Uterus (tissue), 4 donors: Measurements from ENCODE around the gene DSC3. TPM values are rescaled to one million over a fixed set of nuclear protein-coding genes. Genes with fewer than 3 reads are reported as not detected.

Experiments used
- DNase-seq, 2 donors: peaks; one replicate each; pipeline ENCODE4 v3.0.0-alpha.2; 2019 to 2020
- H3K27ac ChIP-seq, 2 donors: fragments of 200-600 bp; sonication (generic); 1 replicate in 1 of 2; 2 replicates in 1 of 2; pipeline ENCODE4 v1.5.1; 2016 to 2018
- H3K27me3 ChIP-seq, 2 donors: fragments of 200-600 bp; sonication (generic); one replicate each; pipeline ENCODE4 v1.5.1; 2018 to 2019; ENCODE audit warnings: control low read depth in 1 of 2
- H3K36me3 ChIP-seq, 2 donors: fragments of 200-600 bp; sonication (generic); one replicate each; pipeline ENCODE4 v1.5.1; 2019; ENCODE audit warnings: control low read depth in 1 of 2
- H3K4me1 ChIP-seq, 2 donors: fragments of 200-600 bp; sonication (generic); one replicate each; pipeline ENCODE4 v1.5.1; 2018 to 2019; ENCODE audit warnings: control low read depth in 1 of 2
- H3K4me3 ChIP-seq, 2 donors: fragments of 200-600 bp; sonication (generic); 1 replicate in 1 of 2; 2 replicates in 1 of 2; pipeline ENCODE4 v1.5.1; 2018 to 2019; ENCODE audit warnings: mild to moderate bottlenecking in 1 of 2
- H3K9me3 ChIP-seq, 2 donors: fragments of 200-600 bp; sonication (generic); one replicate each; pipeline ENCODE4 v1.5.1; 2019; ENCODE audit warnings: control low read depth in 1 of 2
- POLR2A ChIP-seq, 2 donors: fragments of 450-650 bp; IDR thresholded peaks; one replicate each; pipeline ENCODE4 v1.6.1; 2016; ENCODE audit warnings: antibody characterized with exemption in 2 of 2, mild to moderate bottlenecking in 1 of 2, moderate library complexity in 1 of 2
- intact Hi-C: fragments of 100-400 bp; cut with DNase I; formaldehyde crosslinking; loops from one replicate; pipeline ENCODE4 v1.15.1; 2023; ENCODE audit warnings: low total_unique reads
- total RNA-seq, 4 donors: library from RNA; depleted of rRNA in 3 of 4; stranded (reverse); fragments of >200 nt in 3 of 4; gene quantifications; one replicate each; pipeline versions ENCODE4 v1.1.0 to v1.2.4, GENCODE V29; 2014 to 2023
- TF ChIP-seq, protein P1 (sequence below), 4 experiments: fragments of 200-600 bp in 2 of 4; fragments of 450-650 bp in 2 of 4; sonication (generic) in 2 of 4; IDR thresholded peaks; one replicate each; pipeline ENCODE4 v1.5.1; 2016 to 2019; ENCODE audit warnings: antibody characterized with exemption in 4 of 4, mild to moderate bottlenecking in 2 of 4, moderate library complexity in 1 of 4
- donor health status: DM: yes; HTN: yes; CAD: no.

The DSC3 gene
- total RNA-seq, 4 donors from 2014 or later = 1.3 to 15.7 TPM; not detected in 2

DNA sequence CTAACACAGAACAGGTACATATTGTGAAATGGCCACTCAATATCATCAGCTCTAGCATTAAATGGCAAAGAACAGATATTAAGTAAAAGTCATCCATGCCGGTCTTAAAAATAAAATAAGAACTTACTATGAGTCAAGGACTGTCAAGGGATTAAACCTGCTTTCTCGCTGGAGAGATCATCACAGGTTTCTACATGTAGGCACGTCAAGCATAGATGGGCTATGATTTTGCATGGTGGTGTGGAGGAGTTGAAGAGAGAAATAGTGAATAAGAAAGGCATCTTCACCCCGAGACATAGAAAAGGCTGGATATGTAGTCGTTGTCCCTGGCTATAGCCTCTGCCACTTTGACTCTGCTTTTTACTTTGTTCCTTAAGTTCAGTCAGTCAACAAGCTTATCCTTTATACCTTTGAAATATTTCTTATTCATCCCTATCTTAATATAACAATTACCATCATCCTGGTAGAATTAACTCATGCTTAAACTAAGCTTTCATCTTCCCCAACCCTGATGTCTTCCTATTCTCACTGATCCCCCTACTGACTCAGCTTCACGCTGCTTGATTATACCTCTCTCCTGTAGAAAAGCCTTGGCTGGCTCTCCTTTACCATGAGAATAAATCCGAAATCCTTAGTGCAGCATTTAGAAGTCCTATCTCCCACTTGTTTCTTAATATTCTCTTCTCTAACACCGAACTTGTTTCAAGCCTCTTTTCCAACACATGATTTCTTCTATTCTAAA, 42.5 kb downstream of the DSC3 start:
- no peak for TF ChIP-seq POLR2A (IDR thresholded peaks at IDR 0.05)
- TF ChIP-seq, protein P1, sequence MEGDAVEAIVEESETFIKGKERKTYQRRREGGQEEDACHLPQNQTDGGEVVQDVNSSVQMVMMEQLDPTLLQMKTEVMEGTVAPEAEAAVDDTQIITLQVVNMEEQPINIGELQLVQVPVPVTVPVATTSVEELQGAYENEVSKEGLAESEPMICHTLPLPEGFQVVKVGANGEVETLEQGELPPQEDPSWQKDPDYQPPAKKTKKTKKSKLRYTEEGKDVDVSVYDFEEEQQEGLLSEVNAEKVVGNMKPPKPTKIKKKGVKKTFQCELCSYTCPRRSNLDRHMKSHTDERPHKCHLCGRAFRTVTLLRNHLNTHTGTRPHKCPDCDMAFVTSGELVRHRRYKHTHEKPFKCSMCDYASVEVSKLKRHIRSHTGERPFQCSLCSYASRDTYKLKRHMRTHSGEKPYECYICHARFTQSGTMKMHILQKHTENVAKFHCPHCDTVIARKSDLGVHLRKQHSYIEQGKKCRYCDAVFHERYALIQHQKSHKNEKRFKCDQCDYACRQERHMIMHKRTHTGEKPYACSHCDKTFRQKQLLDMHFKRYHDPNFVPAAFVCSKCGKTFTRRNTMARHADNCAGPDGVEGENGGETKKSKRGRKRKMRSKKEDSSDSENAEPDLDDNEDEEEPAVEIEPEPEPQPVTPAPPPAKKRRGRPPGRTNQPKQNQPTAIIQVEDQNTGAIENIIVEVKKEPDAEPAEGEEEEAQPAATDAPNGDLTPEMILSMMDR (IDR thresholded peaks at IDR 0.05) = no peak
- no peak overlapping the region for H3K27ac ChIP-seq
- intact Hi-C loops = no loop called here
- H3K9me3 ChIP-seq = no peaks in the 10 kb centered on the region
- no peaks in the 10 kb centered on the region for H3K27me3 ChIP-seq
- no peaks in the 10 kb centered on the region for H3K4me1 ChIP-seq
- H3K4me3 ChIP-seq = no peak overlapping the region
- no peaks in the 10 kb centered on the region for H3K36me3 ChIP-seq
- no peak for DNase-seq

DNA sequence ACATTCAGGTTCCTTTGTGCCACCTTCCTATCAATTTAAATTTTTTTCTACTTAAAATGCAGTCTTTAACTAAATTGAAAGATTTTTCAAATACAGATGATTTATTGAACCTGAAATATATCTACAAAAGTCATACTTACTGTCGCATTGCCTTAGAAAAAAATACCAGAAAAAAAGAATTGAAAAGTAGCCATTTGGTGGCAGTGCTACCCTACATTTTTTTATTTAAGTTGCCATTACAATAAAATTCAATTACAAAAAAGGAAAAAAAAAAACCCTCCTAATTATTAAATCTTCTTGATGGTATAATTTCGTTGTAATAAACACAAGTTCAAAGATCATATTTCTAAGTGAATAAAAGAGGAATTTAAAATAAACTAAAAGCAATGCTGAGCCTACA, 43.4 kb downstream of the DSC3 start:
- Histone ChIP-seq H3K27ac (no peak overlapping the region), H3K9me3 (no peaks in the 10 kb centered on the region), H3K27me3 (no peaks in the 10 kb centered on the region), H3K4me3 (no peak overlapping the region), H3K4me1 (no peaks in the 10 kb centered on the region), H3K36me3 (no peaks in the 10 kb centered on the region)
- intact Hi-C loops = no loop called here
- no peak for TF ChIP-seq POLR2A (IDR thresholded peaks at IDR 0.05)
- no peak for DNase-seq

GRCh38 chr18:30997223-30997622, 45.3 kb downstream of the DSC3 start:
- Histone ChIP-seq H3K4me1 (no peaks in the 10 kb centered on the region), H3K9me3 (no peaks in the 10 kb centered on the region), H3K27me3 (no peaks in the 10 kb centered on the region), H3K27ac (no peak overlapping the region), H3K4me3 (no peak overlapping the region), H3K36me3 (no peaks in the 10 kb centered on the region)
- TF ChIP-seq POLR2A (IDR thresholded peaks at IDR 0.05) = no peak
- TF ChIP-seq, protein P1 (IDR thresholded peaks at IDR 0.05) = no peak
- intact Hi-C loops = no loop called here
- DNase-seq = no peak

- TF ChIP-seq, protein P1 (IDR thresholded peaks at IDR 0.05) = no peak
- TF ChIP-seq POLR2A (IDR thresholded peaks at IDR 0.05) = no peak
- intact Hi-C loops = no loop called here
- no peak for DNase-seq
These were observed 50.3 kb downstream of the DSC3 start for GRCh38 chr18:30992231-30992630.

GRCh38 chr18:30991397-30991796, 51.1 kb downstream of the DSC3 start:
- TF ChIP-seq, protein P1 (IDR thresholded peaks at IDR 0.05) = no peak
- no peak for TF ChIP-seq POLR2A (IDR thresholded peaks at IDR 0.05)
- Histone ChIP-seq H3K4me3 (no peak overlapping the region), H3K27me3 (no peaks in the 10 kb centered on the region), H3K36me3 (no peaks in the 10 kb centered on the region), H3K4me1 (no peaks in the 10 kb centered on the region), H3K9me3 (no peaks in the 10 kb centered on the region), H3K27ac (no peak overlapping the region)
- intact Hi-C loops = no loop called here
- no peak for DNase-seq

More at GRCh38 chr18:30992231-30992630, 50.3 kb downstream of the DSC3 start:
- H3K4me1 ChIP-seq = no peaks in the 10 kb centered on the region
- no peaks in the 10 kb centered on the region for H3K36me3 ChIP-seq
- no peaks in the 10 kb centered on the region for H3K27me3 ChIP-seq
- no peak overlapping the region for H3K4me3 ChIP-seq
- no peaks in the 10 kb centered on the region for H3K9me3 ChIP-seq
- no peak overlapping the region for H3K27ac ChIP-seq
